ENCODE data around the gene NDUFAF3.

NDUFAF3 gene

DNA sequence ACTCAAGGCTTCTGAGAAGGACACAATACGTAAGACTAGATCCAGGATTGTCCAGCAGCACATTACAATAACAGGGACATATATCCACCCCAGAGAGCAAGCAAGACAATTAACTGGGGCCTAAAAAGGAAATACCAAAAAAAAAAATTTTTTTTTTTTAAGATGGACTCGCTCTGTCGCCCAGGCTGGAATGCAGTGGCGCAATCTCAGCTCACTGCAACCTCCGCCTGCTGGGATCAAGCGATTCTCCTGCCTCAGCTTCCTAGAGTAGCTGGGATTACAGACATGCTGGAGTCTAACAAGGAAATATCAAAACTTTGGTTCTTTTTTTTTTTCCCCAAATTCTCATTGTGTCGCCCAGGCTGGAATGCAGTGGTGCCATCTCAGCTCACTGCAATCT is 36.1 kb downstream of the NDUFAF3 start:
- no peak overlapping the region for H2BK120ac ChIP-seq (ENCODE audit: low read depth, low read length)
- H3K4me1 ChIP-seq (ENCODE audit: control insufficient read depth, low read depth, low read length), result no peaks in the 10 kb centered on the region
- no peak overlapping the region for H3K9ac ChIP-seq (ENCODE audit: low read length)
- no peak overlapping the region for H2BK15ac ChIP-seq (replicated peaks; ENCODE audit: low read depth)
- no peak overlapping the region for H4K8ac ChIP-seq (ENCODE audit: low read depth, low read length)
- H4K5ac ChIP-seq (ENCODE audit: low read length), result no peak overlapping the region
- no peak overlapping the region for H3K27ac ChIP-seq (ENCODE audit: low read depth, low read length)
- H3K36me3 ChIP-seq (ENCODE audit: control insufficient read depth, insufficient read depth, low read length), result peaks cover 17% of the 10 kb centered on the region
- H2BK5ac ChIP-seq (ENCODE audit: low read length), result no peak overlapping the region
- DNase-seq, result no peak
- H3K23ac ChIP-seq (ENCODE audit: low read length), result no peak overlapping the region
- no CpG with 5 or more reads among the region's 7 CpGs for WGBS (ENCODE audit: extremely low coverage, insufficient coverage, low lambda C conversion rate)
- no peak overlapping the region for H3K4ac ChIP-seq (ENCODE audit: low read depth, low read length)
- no peak overlapping the region for H3K56ac ChIP-seq (ENCODE audit: low read length)
- H2AK5ac ChIP-seq (ENCODE audit: low read length), result no peak overlapping the region
- peaks cover 3% of the 10 kb centered on the region for H3K79me1 ChIP-seq (ENCODE audit: low read length)
- no peak overlapping the region for H3K18ac ChIP-seq (ENCODE audit: low read length)
- H3K79me2 ChIP-seq (ENCODE audit: control insufficient read depth, insufficient read depth, low read length), result no peaks in the 10 kb centered on the region
- H3K27me3 ChIP-seq (ENCODE audit: insufficient read depth, low read length, poor library complexity), result no peaks in the 10 kb centered on the region
- no peak overlapping the region for H3K4me3 ChIP-seq (ENCODE audit: low read length)
- H3K4me2 ChIP-seq (ENCODE audit: low read length), result no peak overlapping the region

Small RNA genes within 50 kb of the gene (small RNA-seq; reads per million reads assigned to genes)
- gene MIR191 (ENCODE audit: insufficient read depth), result 61,782 reads per million, percentile 100 among the genes with 10 or more reads in this experiment
- 2,393 reads per million, percentile 99 among the genes with 10 or more reads in this experiment for gene MIR425 (ENCODE audit: insufficient read depth)

Data from mesendoderm (in vitro differentiated cells).